ELF-1 (cell line): ENCODE results near the gene ZNF221.
"Not testable (repeated sequence)": the region's sequence is repeated elsewhere in the genome, so short reads cannot be mapped to it uniquely, and the experiment has no call there.

Experiments used
- DNase-seq: peaks from one replicate; pipeline ENCODE4 v3.0.0-alpha.2; 2016; ENCODE audit warnings: low read depth, low spot score

The ZNF221 gene

GRCh38 chr19:43950834-43951645, at the start of gene ZNF221:
Gene ZNF221, plus strand, starts transcription at chr19:43951228. Its CDS starts 11,499 bp downstream, at chr19:43962727.
- peak; percentile 96 for DNase-seq

GRCh38 chr19:43901395-43902390, 49.3 kb upstream of the ZNF221 start:
- peak; percentile 84 for DNase-seq

GRCh38 chr19:43902399-43902798, 48.6 kb upstream of the ZNF221 start:
- no peak for DNase-seq

DNA sequence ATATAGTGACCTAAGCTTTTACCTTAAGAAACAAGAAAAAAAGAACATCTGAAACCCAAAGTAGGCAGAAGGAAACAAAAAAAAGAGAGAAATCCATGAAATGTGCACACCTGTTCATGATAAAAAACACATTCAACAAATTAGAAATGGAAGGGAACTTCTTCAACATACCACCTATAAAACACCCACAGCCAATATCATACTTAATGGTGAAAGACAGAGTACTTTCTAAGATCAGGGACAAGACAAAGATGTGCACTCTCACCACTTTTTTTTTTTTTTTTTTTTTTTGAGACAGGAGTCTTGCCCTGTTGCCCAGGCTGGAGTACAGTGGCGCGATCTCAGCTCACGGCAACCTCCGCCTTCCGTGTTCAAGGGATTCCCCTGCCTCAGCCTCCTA, 45.1 kb upstream of the ZNF221 start:
- DNase-seq = no peak

DNA sequence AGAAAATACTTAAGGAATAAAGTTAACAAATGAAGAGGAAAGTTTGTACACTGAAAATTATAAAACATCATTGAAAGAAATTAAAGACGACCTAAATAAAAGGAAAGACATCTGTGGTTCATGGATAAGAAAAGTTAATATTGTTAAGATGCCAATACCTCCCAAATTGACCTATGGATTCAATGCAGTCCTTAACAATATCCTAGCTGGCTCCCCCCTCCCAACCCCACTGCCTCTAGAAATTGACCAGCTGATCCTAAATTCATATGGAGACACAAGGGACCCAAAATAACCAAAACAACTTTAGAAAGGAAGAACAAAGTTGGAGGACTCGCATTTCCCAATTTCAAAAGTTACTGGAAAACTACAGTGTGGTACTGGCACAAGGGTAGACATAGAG, 44.3 kb upstream of the ZNF221 start:
- DNase-seq = no peak

DNA sequence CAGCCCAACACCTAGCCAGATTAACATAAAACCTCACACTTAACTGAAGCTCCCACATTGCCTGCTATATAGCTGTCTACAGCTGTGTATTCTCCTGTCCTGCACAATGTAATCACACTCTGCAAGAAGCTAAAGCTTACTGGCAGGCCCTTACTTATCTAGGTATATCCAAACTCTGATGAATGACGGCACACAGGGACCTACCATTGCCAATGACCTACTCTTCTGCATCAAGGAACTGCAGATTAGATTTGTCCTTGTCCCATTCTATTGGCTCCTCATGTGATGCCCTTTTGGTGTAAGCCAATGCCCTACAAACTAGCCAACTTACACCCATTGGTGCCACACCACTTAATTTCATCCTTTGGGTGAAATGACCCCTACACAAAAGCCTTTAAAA, 42.4 kb upstream of the ZNF221 start:
- DNase-seq = no peak

- DNase-seq = no peak
Measured at GRCh38 chr19:43910884-43911283, 40.1 kb upstream of the ZNF221 start.

DNA sequence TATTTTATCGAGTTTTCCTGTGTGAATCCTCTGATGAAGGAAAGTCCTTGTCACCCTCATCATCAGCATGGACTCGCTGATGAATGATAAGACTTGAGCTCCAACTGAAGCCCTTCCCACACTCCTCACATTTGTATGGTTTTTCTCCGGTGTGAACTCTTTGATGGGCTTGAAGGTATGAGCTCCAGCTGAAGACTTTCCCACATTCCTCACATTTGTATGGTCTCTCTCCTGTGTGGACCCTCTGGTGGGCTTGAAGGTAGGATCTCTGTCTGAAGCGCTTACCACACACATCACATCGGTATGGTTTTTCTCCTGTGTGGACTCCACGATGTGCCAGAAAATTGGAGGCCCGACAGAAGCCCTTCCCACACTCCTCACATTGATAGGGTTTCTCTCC, 37.6 kb upstream of the ZNF221 start:
- peak; percentile 6 for DNase-seq

DNA sequence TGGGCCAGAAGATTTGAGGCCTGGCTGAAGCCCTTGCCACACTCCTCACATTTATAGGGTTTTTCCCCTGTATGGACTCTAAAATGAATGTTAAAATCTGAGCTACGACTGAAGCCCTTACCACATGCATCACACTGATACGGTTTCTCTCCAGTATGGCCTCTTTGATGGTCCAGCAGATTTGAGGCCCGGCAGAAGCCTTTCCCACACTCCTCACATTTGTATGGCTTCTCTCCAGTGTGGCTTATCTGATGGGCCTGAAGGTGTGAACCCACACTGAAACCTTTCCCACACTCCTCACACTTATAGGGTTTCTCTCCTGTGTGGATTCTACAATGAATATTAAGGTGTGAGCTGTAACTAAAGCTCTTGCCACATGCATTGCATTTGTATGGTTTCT, 37.0 kb upstream of the ZNF221 start:
- DNase-seq = no peak

- DNase-seq = no peak
Measured at GRCh38 chr19:43923875-43924274, 27.2 kb upstream of the ZNF221 start.

DNA sequence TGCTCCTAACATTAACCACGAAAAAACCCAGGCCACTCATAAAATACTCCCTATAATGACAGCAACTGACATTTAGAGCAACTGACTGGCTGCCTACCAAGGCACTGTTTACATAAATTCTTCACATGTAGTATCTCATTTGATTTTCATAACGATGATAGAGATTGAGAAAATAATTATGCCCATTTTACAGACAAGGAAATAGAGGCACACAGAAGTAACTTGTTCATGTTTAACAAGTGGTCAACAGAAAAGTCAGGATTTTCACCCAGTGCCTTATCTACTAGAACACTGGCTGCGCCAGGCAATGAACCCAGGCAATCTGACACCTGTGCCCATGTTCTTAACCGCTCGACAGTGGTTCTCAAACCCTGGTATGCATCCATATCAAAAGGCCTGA, 22.2 kb upstream of the ZNF221 start:
- DNase-seq = no peak

DNA sequence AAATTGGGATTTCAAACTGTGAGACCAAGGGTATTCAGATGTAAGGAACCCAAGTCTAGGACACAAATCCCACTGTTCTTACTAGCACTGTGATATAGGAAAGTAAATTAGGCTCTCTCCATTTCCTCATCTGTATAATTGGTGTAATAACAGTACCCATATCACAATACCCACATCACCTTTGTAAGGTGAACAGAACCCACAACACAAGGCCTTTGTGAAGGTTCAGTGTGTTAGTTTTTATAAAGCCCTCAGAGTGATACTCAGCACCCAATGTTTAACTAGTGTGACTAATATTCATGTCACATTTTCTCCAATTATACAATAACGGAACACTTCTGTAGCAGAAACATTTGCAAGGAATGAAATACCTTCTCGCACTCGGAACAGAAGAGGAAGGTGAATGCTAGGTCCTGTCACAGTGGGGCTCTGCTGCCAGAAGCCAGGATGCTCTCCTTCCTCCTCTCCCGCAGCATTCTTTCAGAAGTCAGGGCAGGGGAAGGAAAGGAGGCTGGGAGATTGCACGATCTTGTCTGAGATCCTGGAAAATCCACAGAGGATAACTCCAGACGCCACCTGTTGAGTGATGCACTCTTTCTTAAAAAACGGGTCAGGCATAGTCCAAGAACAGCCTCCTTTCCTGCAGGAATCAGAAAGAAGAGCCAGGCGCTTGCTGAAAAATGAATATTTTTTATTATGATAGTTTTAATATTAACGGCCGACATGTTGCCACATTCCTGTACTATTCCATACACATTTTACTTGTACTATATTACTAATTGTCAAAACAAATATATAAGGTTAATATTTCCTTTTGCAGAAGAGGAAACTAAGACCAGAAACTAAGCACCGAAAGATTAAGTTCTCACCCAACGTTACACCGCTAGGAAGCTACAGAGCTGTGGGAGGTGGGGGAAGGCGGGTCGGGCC, 16.7 kb upstream of the ZNF221 start:
- no peak for DNase-seq

- peak; percentile 92 for DNase-seq
Measured at GRCh38 chr19:43934985-43935708, 15.9 kb upstream of the ZNF221 start, which contains the start of gene ZNF45. Gene ZNF45, minus strand, starts transcription at chr19:43935282. Its CDS starts 13,097 bp downstream, at chr19:43922185.

GRCh38 chr19:43936188-43936587, 14.8 kb upstream of the ZNF221 start:
- no peak for DNase-seq

DNA sequence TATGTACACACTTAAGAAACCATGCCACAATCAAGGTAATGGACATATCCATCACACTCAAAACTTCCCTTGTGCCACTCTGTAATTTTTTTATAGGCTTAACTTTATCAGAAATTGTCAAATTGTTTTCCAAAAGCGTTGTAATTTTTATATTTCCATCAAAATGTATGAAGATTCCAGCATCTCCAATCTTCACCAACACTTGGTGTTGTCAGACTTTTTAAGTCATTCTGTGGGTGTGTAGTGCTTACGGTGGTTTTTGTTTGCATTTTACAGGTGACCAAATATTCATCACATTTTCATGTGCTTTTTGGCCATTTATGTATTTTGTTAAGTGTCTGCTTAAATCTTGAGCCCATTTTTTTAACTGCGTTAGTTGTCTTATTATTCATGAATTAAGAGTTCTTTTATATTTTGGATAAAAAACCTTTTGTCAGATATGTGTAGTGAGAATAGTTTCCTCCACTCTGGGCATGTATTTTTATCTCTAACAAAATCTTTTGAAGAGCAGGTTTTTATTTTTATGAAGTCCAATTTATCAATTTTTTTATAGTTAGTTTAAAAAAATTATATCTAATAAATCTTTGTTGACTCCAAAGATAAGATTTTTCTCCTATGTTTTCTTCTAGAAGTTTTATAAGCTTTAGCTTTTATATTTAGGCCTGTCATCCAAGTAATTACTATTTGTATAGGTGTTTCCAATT, 11.3 kb upstream of the ZNF221 start:
- DNase-seq = no peak

- no peak for DNase-seq
Measured at GRCh38 chr19:43940719-43941118, 10.3 kb upstream of the ZNF221 start.

- DNase-seq = no peak
Measured at GRCh38 chr19:43941209-43941608, 9.8 kb upstream of the ZNF221 start.

DNA sequence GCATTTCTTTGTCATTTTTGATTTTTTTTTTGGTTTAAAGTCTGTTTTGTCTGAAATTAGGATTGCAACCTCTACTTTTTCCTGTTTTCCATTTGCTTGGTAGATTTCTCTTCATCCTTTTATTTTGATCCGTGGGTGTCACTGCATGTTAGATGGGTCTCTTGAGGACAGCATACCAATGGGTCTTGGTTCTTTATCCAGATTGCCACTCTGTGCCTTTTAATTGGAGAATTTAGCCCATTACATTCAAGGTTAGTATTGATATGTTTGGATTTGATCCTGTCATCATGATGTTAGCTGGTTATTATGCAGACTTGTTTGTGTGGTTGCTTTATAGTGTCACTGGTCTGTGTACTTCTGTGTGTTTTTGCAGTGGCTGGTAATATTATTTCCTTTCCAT, 3.6 kb upstream of the ZNF221 start:
- DNase-seq = not testable (repeated sequence)

DNA sequence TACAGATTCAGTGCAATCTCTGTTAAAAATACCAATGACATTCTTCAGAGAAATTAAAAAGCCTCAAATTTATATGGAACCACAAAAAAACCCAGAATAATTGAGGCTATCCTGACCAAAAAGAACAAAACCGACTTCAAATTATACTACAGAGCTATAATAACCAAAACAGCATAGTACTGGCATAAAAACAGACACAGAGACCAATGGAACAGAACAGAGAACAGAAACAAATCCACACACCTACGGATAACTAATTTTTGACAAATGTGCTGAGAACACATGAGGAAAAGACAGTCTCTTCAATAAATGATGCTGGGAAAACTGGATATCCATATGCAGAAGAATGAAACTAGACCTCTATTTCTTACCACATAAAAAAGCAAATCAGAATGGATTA, 1.2 kb upstream of the ZNF221 start:
- not testable (repeated sequence) for DNase-seq

GRCh38 chr19:43956827-43957226, 5.8 kb downstream of the ZNF221 start:
- DNase-seq = no peak
